ENCODE results near the gene PTPN1.

GRCh38 chr20:50469176-50469723 is 40.9 kb upstream of the PTPN1 start:
- no peak for TF ChIP-seq GATA2 (IDR thresholded peaks at IDR 0.05; ENCODE audit: low read depth, low read length)
- TF ChIP-seq GATA3 (IDR thresholded peaks at IDR 0.05; ENCODE audit: low read depth, low read length), result no peak
